ENCODE data around the gene AURKB. TPM values are rescaled to one million over a fixed set of nuclear protein-coding genes. Genes with fewer than 3 reads are reported as not detected.

AURKB gene
- polyA plus RNA-seq, 1 donor from 2014 or later: 0.84 TPM

DNA sequence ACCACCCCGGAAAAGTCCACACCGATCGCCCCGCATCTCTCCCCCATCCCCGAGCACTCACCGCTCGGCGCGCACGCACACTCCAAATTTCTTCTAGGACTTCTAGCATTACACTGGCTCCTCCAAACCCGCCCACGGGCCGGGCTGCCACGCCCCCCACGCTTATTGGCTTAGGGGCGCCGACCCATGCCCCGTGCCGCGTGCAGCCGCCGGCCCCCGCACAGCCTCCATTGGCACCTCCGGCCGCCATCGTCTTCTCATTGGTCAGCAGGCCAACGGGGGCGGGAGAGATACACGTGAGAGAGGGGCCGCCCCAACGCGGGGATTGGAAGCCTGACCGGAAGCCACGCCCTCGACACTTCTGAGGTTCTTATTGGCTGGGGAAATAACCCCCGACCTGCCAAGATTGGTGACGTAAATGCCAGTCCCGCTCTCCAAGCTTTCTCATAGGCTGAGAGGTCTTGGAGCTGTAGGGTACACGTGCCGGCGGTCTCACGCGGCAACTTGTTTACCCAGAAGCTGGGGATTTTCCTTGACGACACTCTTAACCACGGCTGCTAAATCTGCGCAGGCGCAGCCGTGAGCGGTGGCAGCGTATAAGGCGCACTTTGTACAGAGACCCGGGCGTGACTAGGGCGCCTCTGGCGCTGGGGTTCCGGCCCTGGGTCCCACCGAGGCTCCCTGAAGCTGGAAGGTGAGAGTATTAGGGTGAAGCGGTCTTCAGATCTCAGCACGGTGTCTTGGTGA, 54.0 kb downstream of the AURKB start:
- no peaks in the 10 kb centered on the region for H3K9me2 ChIP-seq (ENCODE audit: insufficient read depth, low read length)
- H3K9me3 ChIP-seq (ENCODE audit: low read length): no peaks in the 10 kb centered on the region
- H2AFZ ChIP-seq (ENCODE audit: low read depth, low read length): no peak overlapping the region
- peaks cover 10% of the 10 kb centered on the region for H4K20me1 ChIP-seq (ENCODE audit: insufficient read depth)
- TF ChIP-seq, protein P1, sequence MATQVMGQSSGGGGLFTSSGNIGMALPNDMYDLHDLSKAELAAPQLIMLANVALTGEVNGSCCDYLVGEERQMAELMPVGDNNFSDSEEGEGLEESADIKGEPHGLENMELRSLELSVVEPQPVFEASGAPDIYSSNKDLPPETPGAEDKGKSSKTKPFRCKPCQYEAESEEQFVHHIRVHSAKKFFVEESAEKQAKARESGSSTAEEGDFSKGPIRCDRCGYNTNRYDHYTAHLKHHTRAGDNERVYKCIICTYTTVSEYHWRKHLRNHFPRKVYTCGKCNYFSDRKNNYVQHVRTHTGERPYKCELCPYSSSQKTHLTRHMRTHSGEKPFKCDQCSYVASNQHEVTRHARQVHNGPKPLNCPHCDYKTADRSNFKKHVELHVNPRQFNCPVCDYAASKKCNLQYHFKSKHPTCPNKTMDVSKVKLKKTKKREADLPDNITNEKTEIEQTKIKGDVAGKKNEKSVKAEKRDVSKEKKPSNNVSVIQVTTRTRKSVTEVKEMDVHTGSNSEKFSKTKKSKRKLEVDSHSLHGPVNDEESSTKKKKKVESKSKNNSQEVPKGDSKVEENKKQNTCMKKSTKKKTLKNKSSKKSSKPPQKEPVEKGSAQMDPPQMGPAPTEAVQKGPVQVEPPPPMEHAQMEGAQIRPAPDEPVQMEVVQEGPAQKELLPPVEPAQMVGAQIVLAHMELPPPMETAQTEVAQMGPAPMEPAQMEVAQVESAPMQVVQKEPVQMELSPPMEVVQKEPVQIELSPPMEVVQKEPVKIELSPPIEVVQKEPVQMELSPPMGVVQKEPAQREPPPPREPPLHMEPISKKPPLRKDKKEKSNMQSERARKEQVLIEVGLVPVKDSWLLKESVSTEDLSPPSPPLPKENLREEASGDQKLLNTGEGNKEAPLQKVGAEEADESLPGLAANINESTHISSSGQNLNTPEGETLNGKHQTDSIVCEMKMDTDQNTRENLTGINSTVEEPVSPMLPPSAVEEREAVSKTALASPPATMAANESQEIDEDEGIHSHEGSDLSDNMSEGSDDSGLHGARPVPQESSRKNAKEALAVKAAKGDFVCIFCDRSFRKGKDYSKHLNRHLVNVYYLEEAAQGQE (IDR thresholded peaks at IDR 0.05; ENCODE audit: borderline replicate concordance): peak; percentile 59
- TF ChIP-seq POLR2AphosphoS5 (IDR thresholded peaks at IDR 0.05) (peak; percentile 83), MXI1 (conservative IDR thresholded peaks at IDR 0.05; ENCODE audit: poor library complexity, severe bottlenecking) (peak; percentile 93), TAF1 (IDR thresholded peaks at IDR 0.05; ENCODE audit: low read depth) (peak; percentile 76), EP300 (conservative IDR thresholded peaks at IDR 0.05; ENCODE audit: poor library complexity, severe bottlenecking) (peak; percentile 93), RAD21 (conservative IDR thresholded peaks at IDR 0.05) (no peak), EZH2 (IDR thresholded peaks at IDR 0.05; ENCODE audit: borderline replicate concordance, insufficient read depth, low read length, poor library complexity, severe bottlenecking) (no peak), SMC3 (conservative IDR thresholded peaks at IDR 0.05; ENCODE audit: poor library complexity) (no peak)
- TF ChIP-seq, protein P2, sequence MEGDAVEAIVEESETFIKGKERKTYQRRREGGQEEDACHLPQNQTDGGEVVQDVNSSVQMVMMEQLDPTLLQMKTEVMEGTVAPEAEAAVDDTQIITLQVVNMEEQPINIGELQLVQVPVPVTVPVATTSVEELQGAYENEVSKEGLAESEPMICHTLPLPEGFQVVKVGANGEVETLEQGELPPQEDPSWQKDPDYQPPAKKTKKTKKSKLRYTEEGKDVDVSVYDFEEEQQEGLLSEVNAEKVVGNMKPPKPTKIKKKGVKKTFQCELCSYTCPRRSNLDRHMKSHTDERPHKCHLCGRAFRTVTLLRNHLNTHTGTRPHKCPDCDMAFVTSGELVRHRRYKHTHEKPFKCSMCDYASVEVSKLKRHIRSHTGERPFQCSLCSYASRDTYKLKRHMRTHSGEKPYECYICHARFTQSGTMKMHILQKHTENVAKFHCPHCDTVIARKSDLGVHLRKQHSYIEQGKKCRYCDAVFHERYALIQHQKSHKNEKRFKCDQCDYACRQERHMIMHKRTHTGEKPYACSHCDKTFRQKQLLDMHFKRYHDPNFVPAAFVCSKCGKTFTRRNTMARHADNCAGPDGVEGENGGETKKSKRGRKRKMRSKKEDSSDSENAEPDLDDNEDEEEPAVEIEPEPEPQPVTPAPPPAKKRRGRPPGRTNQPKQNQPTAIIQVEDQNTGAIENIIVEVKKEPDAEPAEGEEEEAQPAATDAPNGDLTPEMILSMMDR (IDR thresholded peaks at IDR 0.05; ENCODE audit: poor library complexity, severe bottlenecking): peak; percentile 28
- peaks cover 6% of the 10 kb centered on the region for H3F3A ChIP-seq (ENCODE audit: insufficient read depth, low read length, poor library complexity, severe bottlenecking)
- H3K27ac ChIP-seq (ENCODE audit: low read length): peak overlapping the region; percentile 94
- peaks cover 27% of the 10 kb centered on the region for H3K79me2 ChIP-seq (replicated peaks; ENCODE audit: insufficient read depth, low read length)
- H3K4me2 ChIP-seq (ENCODE audit: low read length): peak overlapping the region; percentile 92
- H3K36me3 ChIP-seq (ENCODE audit: insufficient read depth, low read length): no peaks in the 10 kb centered on the region
- H3K27me3 ChIP-seq (ENCODE audit: insufficient read depth, low read depth, low read length): no peaks in the 10 kb centered on the region
- H3K4me3 ChIP-seq (ENCODE audit: low read length): peak overlapping the region; percentile 67
- H3K9ac ChIP-seq (ENCODE audit: low read length): peak overlapping the region; percentile 76

- Histone ChIP-seq H3K27me3 (ENCODE audit: insufficient read depth, low read depth, low read length) (no peaks in the 10 kb centered on the region), H3K9me2 (ENCODE audit: insufficient read depth, low read length) (no peaks in the 10 kb centered on the region), H3K9me3 (ENCODE audit: low read length) (no peaks in the 10 kb centered on the region), H3K36me3 (ENCODE audit: insufficient read depth, low read length) (no peaks in the 10 kb centered on the region), H4K20me1 (ENCODE audit: insufficient read depth) (peaks cover 7% of the 10 kb centered on the region), H3K27ac (ENCODE audit: low read length) (peak overlapping the region; percentile 75), H3K9ac (ENCODE audit: low read length) (peak overlapping the region; percentile 67), H2AFZ (ENCODE audit: low read depth, low read length) (no peak overlapping the region), H3K4me2 (ENCODE audit: low read length) (peak overlapping the region; percentile 52), H3K4me3 (ENCODE audit: low read length) (peak overlapping the region; percentile 67), H3K79me2 (replicated peaks; ENCODE audit: insufficient read depth, low read length) (peaks cover 22% of the 10 kb centered on the region), H3F3A (ENCODE audit: insufficient read depth, low read length, poor library complexity, severe bottlenecking) (peaks cover 6% of the 10 kb centered on the region)
- TF ChIP-seq SMC3 (conservative IDR thresholded peaks at IDR 0.05; ENCODE audit: poor library complexity): peak; percentile 21
- TF ChIP-seq POLR2AphosphoS5 (IDR thresholded peaks at IDR 0.05): no peak
Measured at GRCh38 chr17:8155996-8156245, 54.5 kb downstream of the AURKB start.
